IMR-90 (cell line): Measurements from ENCODE around the gene SLC26A5. TPM values are rescaled to one million over a fixed set of nuclear protein-coding genes. Genes with fewer than 3 reads are reported as not detected.

Source experiments
- ATAC-seq: fragments of 200-7000 bp; cut with Tn5 transposase; 2 replicates; pipeline ENCODE4 v1.9.1; 2020; ENCODE audit warnings: low read depth, mild to moderate bottlenecking, moderate library complexity
- BruUV-seq: library from RNA; stranded (reverse); fragments of 400-500 nt; replicated peaks from 2 replicates; lab custom pipeline; 2021; lab: Mats Ljungman, UMichigan
- CTCF ChIA-PET: fragments of 300-600 bp; formaldehyde crosslinking; extraction: SDS; loops from one replicate; lab custom pipeline; 2021; ENCODE audit warnings: antibody characterized with exemption; lab: Yijun Ruan, JAX
- POLR2A ChIA-PET: fragments of 300-600 bp; sonication (Branson Sonifier 250); formaldehyde crosslinking; loops from one replicate; lab custom pipeline; 2022; ENCODE audit warnings: antibody characterized with exemption; ENCODE audit not compliant: unreplicated experiment; lab: Charles Lee
- DNase-seq: peaks from one replicate; pipeline ENCODE4 v3.0.0; 2013
- H2AFZ ChIP-seq: replicated peaks from 2 replicates; pipeline ENCODE3; 2013; ENCODE audit warnings: low read length, mild to moderate bottlenecking; ENCODE audit not compliant: poor library complexity
- H2AK5ac ChIP-seq: 2 replicates; pipeline ENCODE4 v1.6.1; 2013; ENCODE audit warnings: low read depth, low read length, inconsistent platforms
- H2AK9ac ChIP-seq: replicated peaks from 2 replicates; pipeline ENCODE3; 2013; ENCODE audit warnings: mild to moderate bottlenecking, low read depth, low read length, moderate library complexity; ENCODE audit not compliant: poor library complexity
- H2BK120ac ChIP-seq: 2 replicates; pipeline ENCODE4 v1.6.1; 2013; ENCODE audit warnings: low read depth, low read length, inconsistent platforms
- H2BK15ac ChIP-seq: 3 replicates; pipeline ENCODE4 v1.6.1; 2013; ENCODE audit warnings: low read depth, low read length, inconsistent platforms
- H2BK20ac ChIP-seq: 2 replicates; pipeline ENCODE4 v1.6.1; 2013; ENCODE audit warnings: low read depth, mild to moderate bottlenecking, inconsistent platforms, low read length, moderate library complexity
- H2BK5ac ChIP-seq: 2 replicates; pipeline ENCODE4 v1.6.1; 2013; ENCODE audit warnings: mild to moderate bottlenecking, low read depth, low read length, inconsistent platforms; ENCODE audit not compliant: poor library complexity, severe bottlenecking
- H3K14ac ChIP-seq: replicated peaks from 2 replicates; pipeline ENCODE4 v1.6.1; 2013; ENCODE audit warnings: low read depth, low read length, inconsistent platforms
- H3K18ac ChIP-seq: 2 replicates; pipeline ENCODE4 v1.6.1; 2013; ENCODE audit warnings: low read depth, low read length, control low read depth
- H3K23ac ChIP-seq: 2 replicates; pipeline ENCODE4 v1.6.1; 2013; ENCODE audit warnings: low read depth, low read length, inconsistent platforms
- H3K27ac ChIP-seq: 2 replicates; pipeline ENCODE4 v1.5.1; 2013; ENCODE audit warnings: mild to moderate bottlenecking, control low read depth, low read length; ENCODE audit not compliant: insufficient read depth
- H3K27me3 ChIP-seq: 2 replicates; pipeline ENCODE4 v1.6.1; 2013; ENCODE audit warnings: low read length; ENCODE audit not compliant: control insufficient read depth, insufficient read depth
- H3K36me3 ChIP-seq: 2 replicates; pipeline ENCODE4 v1.6.1; 2013; ENCODE audit warnings: low read length, mixed read lengths; ENCODE audit not compliant: control insufficient read depth, insufficient read depth
- H3K4ac ChIP-seq: 2 replicates; pipeline ENCODE4 v1.6.1; 2013; ENCODE audit warnings: low read depth, low read length, inconsistent platforms
- H3K4me1 ChIP-seq: 2 replicates; pipeline ENCODE4 v1.6.1; 2013; ENCODE audit warnings: low read length, mixed read lengths; ENCODE audit not compliant: control insufficient read depth, insufficient read depth
- H3K4me2 ChIP-seq: 2 replicates; pipeline ENCODE4 v1.6.1; 2013; ENCODE audit warnings: low read depth, mild to moderate bottlenecking, control low read depth, low read length, moderate library complexity
- H3K4me3 ChIP-seq: 2 replicates; pipeline ENCODE4 v1.5.1; 2013; ENCODE audit warnings: low read depth, mild to moderate bottlenecking, control low read depth, low read length, moderate library complexity; ENCODE audit not compliant: insufficient read depth
- H3K56ac ChIP-seq: 2 replicates; pipeline ENCODE4 v1.6.1; 2013; ENCODE audit warnings: low read length, inconsistent platforms; ENCODE audit not compliant: insufficient read depth; ENCODE audit errors: extremely low read depth
- H3K79me1 ChIP-seq, 2 experiments: 2 replicates each; pipeline ENCODE4 v1.6.1; 2013; ENCODE audit warnings: low read length in 2 of 2, inconsistent platforms in 1 of 2, low read depth in 1 of 2
- H3K9ac ChIP-seq: 2 replicates; pipeline ENCODE4 v1.6.1; 2013; ENCODE audit warnings: low read depth, low read length, control low read depth
- H3K9me1 ChIP-seq: 2 replicates; pipeline ENCODE4 v1.6.1; 2013; ENCODE audit warnings: low read length, inconsistent platforms; ENCODE audit not compliant: insufficient read depth
- H3K9me3 ChIP-seq: 2 replicates; pipeline ENCODE4 v1.6.1; 2013; ENCODE audit warnings: low read length; ENCODE audit not compliant: control insufficient read depth, insufficient read depth
- H4K20me1 ChIP-seq: 2 replicates; pipeline ENCODE4 v1.6.1; 2013; ENCODE audit warnings: low read length, inconsistent platforms; ENCODE audit not compliant: insufficient read depth
- H4K5ac ChIP-seq: 2 replicates; pipeline ENCODE4 v1.6.1; 2013; ENCODE audit warnings: mild to moderate bottlenecking, low read depth, low read length, control low read depth
- H4K8ac ChIP-seq, 2 experiments: 2 replicates each; pipeline ENCODE4 v1.6.1; 2013; ENCODE audit warnings: low read depth in 2 of 2, low read length in 2 of 2, control low read depth in 1 of 2, inconsistent platforms in 1 of 2
- H4K91ac ChIP-seq: 2 replicates; pipeline ENCODE4 v1.6.1; 2013; ENCODE audit warnings: low read depth, low read length, inconsistent platforms; ENCODE audit not compliant: insufficient read depth
- BHLHE40 ChIP-seq: fragments of 150-350 bp; IDR thresholded peaks from 2 replicates; pipeline ENCODE4 v1.6.1; 2016; ENCODE audit warnings: mild to moderate bottlenecking, low read depth, low read length
- NFE2L2 ChIP-seq: fragments of 150-350 bp; IDR thresholded peaks from 2 replicates; pipeline ENCODE4 v1.6.1; 2016; ENCODE audit warnings: low read depth, mild to moderate bottlenecking, low read length
- POLR2A ChIP-seq: IDR thresholded peaks from 2 replicates; pipeline ENCODE4 v1.6.1; 2012; ENCODE audit warnings: mild to moderate bottlenecking, low read depth, low read length
- RFX5 ChIP-seq: IDR thresholded peaks from 2 replicates; pipeline ENCODE4 v1.8.0; 2012; ENCODE audit warnings: low read depth, mild to moderate bottlenecking, low read length, moderate library complexity
- USF2 ChIP-seq: fragments of 150-350 bp; IDR thresholded peaks from 2 replicates; pipeline ENCODE4 v1.6.1; 2017; ENCODE audit warnings: mild to moderate bottlenecking, antibody characterized with exemption, low read length, low read depth
- WGBS, 2 experiments: methylation state at CpG; one replicate each; pipeline versions ENCODE4 v1.1.5 to v1.1.7; 2013; ENCODE audit warnings: missing lambda C conversion rate in 2 of 2; ENCODE audit not compliant: insufficient read length in 1 of 2; ENCODE audit errors: extremely low coverage in 2 of 2; 5-methylcytosine and 5-hydroxymethylcytosine counted together
- dilution Hi-C: fragments of 300-500 bp; cut with HindIII; formaldehyde crosslinking; loops from one replicate; pipeline ENCODE4 v1.14.3; 2018; ENCODE audit warnings: low sequenced_read_pairs; ENCODE audit not compliant: unreplicated experiment
- in situ Hi-C: fragments of 300-500 bp; cut with MboI; formaldehyde crosslinking; loops from 3 replicates; pipeline ENCODE4 v1.14.3; 2019; ENCODE audit warnings: low sequenced_read_pairs, inconsistent platforms, mixed read lengths
- intact Hi-C: fragments of 100-400 bp; cut with micrococcal nuclease; formaldehyde crosslinking; loops from 2 replicates; pipeline ENCODE4 v1.10.0; 2022
- polyA plus RNA-seq, 3 experiments: library from polyadenylated mRNA; depleted of rRNA; stranded (reverse); fragments of >200 nt; gene quantifications; 2 replicates each; pipeline ENCODE4 v1.2.3, GENCODE V29; 2012; ENCODE audit warnings: low replicate concordance in 1 of 3
- total RNA-seq: library from RNA; depleted of rRNA; stranded (reverse); fragments of >200 nt; gene quantifications from 2 replicates; pipeline ENCODE4 v1.2.3, GENCODE V29; 2012
- TF ChIP-seq, protein P1 (sequence below): fragments of 150-350 bp; IDR thresholded peaks from 2 replicates; pipeline ENCODE4 v1.6.1; 2016; ENCODE audit warnings: low read depth, mild to moderate bottlenecking, low read length, moderate library complexity, borderline replicate concordance

Gene SLC26A5
- total and polyA plus RNA-seq, 2 of the 4 experiments (the other 2 are of a cell fraction), result not detected

GRCh38 chr7:103394566-103394965, 51.4 kb downstream of the SLC26A5 start:
- no peak overlapping the region for H2AFZ ChIP-seq
- CTCF ChIA-PET, result no interaction called here
- no peak overlapping the region for H3K14ac ChIP-seq
- ATAC-seq (no peak), DNase-seq (no peak)
- no peaks in the 10 kb centered on the region for H4K20me1 ChIP-seq
- POLR2A ChIA-PET, result no interaction called here
- no peak overlapping the region for H4K8ac ChIP-seq
- H3K36me3 ChIP-seq, result no peaks in the 10 kb centered on the region
- H3K4ac ChIP-seq, result no peak overlapping the region
- TF ChIP-seq USF2 (no peak), NFE2L2 (no peak), BHLHE40 (no peak), POLR2A (no peak), RFX5 (no peak)
- TF ChIP-seq, protein P1, sequence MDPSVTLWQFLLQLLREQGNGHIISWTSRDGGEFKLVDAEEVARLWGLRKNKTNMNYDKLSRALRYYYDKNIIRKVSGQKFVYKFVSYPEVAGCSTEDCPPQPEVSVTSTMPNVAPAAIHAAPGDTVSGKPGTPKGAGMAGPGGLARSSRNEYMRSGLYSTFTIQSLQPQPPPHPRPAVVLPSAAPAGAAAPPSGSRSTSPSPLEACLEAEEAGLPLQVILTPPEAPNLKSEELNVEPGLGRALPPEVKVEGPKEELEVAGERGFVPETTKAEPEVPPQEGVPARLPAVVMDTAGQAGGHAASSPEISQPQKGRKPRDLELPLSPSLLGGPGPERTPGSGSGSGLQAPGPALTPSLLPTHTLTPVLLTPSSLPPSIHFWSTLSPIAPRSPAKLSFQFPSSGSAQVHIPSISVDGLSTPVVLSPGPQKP, result no peak
- no peak overlapping the region for H2BK120ac ChIP-seq
- H2AK9ac ChIP-seq, result no peak overlapping the region
- no peak overlapping the region for H3K23ac ChIP-seq
- no peak overlapping the region for H3K4me3 ChIP-seq
- no TSS peak for BruUV-seq
- no peak overlapping the region for H3K56ac ChIP-seq
- no peak overlapping the region for H2BK15ac ChIP-seq
- H3K9ac ChIP-seq, result no peak overlapping the region
- in situ Hi-C loops (no loop called here), dilution Hi-C loops (no loop called here), intact Hi-C loops (no loop called here)
- no peak overlapping the region for H4K91ac ChIP-seq
- H3K4me2 ChIP-seq, result no peak overlapping the region
- H3K27me3 ChIP-seq, result peaks cover 2% of the 10 kb centered on the region
- H3K4me1 ChIP-seq, result no peaks in the 10 kb centered on the region
- H3K27ac ChIP-seq, result no peak overlapping the region
- no peaks in the 10 kb centered on the region for H3K79me1 ChIP-seq
- H3K9me3 ChIP-seq, result no peaks in the 10 kb centered on the region
- no peak overlapping the region for H2BK5ac ChIP-seq
- H3K18ac ChIP-seq, result no peak overlapping the region
- no peak overlapping the region for H4K5ac ChIP-seq
- H2BK20ac ChIP-seq, result no peak overlapping the region
- no CpG with 5 or more reads among the region's 4 CpGs for WGBS, 2 experiments
- no peaks in the 10 kb centered on the region for H3K9me1 ChIP-seq
- H2AK5ac ChIP-seq, result no peak overlapping the region
